ENCODE measurements around the gene RPS6KA2. TPM values are rescaled to one million over a fixed set of nuclear protein-coding genes. Genes with fewer than 3 reads are reported as not detected.

RPS6KA2 gene
- total RNA-seq, 1 experiment from 2014 or later, result 4.1 TPM

DNA sequence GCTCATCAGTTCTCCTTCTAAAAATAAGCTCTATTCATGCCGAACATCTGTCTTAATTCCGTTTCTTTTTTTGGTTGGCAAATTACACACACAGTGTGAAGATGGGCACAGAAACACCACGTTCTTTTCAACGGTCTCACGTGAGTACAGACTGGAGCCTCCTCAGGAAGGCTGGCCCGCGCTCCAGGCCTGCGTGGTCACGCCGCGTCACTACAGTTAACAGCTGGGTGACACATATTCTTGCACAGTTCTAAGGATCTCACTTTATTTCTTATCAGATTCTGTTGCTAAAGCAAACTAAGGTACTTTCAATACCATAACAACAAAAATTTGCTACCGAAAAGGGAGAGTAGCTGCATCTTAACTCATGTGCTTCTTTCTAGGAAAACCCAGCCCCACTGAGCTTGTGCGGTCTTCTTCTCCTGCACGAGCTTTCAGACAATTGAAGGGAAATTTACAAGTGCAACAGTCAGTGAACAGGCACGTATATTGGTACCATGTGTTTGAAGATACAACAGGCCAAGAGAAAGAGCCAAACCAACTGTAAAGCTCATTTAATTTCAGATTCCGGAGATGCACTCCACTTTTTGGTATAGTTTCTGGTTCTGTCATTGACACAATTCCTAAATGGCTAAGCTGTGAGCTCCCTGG lies 188.7 kb downstream of the RPS6KA2 start:
- no peaks in the 10 kb centered on the region for H3K9me3 ChIP-seq (ENCODE audit: control insufficient read depth, insufficient read depth, low read depth, low read length)
- intact Hi-C loops (cut with micrococcal nuclease; ENCODE audit: unreplicated experiment), result no loop called here
- H3K36me3 ChIP-seq (ENCODE audit: control insufficient read depth, insufficient read depth, low read length), result no peaks in the 10 kb centered on the region
- POLR2A ChIA-PET, result no interaction called here
- H3K27ac ChIP-seq (ENCODE audit: low read length), result no peak overlapping the region
- TF ChIP-seq SIN3A (IDR thresholded peaks at IDR 0.05; ENCODE audit: borderline replicate concordance, insufficient read depth, low read depth, low read length), result no peak
- no peak for TF ChIP-seq POLR2AphosphoS5 (IDR thresholded peaks at IDR 0.05; ENCODE audit: low read depth, low read length)
- TF ChIP-seq, protein P1, sequence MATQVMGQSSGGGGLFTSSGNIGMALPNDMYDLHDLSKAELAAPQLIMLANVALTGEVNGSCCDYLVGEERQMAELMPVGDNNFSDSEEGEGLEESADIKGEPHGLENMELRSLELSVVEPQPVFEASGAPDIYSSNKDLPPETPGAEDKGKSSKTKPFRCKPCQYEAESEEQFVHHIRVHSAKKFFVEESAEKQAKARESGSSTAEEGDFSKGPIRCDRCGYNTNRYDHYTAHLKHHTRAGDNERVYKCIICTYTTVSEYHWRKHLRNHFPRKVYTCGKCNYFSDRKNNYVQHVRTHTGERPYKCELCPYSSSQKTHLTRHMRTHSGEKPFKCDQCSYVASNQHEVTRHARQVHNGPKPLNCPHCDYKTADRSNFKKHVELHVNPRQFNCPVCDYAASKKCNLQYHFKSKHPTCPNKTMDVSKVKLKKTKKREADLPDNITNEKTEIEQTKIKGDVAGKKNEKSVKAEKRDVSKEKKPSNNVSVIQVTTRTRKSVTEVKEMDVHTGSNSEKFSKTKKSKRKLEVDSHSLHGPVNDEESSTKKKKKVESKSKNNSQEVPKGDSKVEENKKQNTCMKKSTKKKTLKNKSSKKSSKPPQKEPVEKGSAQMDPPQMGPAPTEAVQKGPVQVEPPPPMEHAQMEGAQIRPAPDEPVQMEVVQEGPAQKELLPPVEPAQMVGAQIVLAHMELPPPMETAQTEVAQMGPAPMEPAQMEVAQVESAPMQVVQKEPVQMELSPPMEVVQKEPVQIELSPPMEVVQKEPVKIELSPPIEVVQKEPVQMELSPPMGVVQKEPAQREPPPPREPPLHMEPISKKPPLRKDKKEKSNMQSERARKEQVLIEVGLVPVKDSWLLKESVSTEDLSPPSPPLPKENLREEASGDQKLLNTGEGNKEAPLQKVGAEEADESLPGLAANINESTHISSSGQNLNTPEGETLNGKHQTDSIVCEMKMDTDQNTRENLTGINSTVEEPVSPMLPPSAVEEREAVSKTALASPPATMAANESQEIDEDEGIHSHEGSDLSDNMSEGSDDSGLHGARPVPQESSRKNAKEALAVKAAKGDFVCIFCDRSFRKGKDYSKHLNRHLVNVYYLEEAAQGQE (IDR thresholded peaks at IDR 0.05; ENCODE audit: insufficient read depth in 1 of 2, low read depth in 2 of 2, low read length in 1 of 2), result no peak
- TF ChIP-seq TCF7L2 (IDR thresholded peaks at IDR 0.05; ENCODE audit: low read depth, low read length), result no peak
- TF ChIP-seq, protein P2, sequence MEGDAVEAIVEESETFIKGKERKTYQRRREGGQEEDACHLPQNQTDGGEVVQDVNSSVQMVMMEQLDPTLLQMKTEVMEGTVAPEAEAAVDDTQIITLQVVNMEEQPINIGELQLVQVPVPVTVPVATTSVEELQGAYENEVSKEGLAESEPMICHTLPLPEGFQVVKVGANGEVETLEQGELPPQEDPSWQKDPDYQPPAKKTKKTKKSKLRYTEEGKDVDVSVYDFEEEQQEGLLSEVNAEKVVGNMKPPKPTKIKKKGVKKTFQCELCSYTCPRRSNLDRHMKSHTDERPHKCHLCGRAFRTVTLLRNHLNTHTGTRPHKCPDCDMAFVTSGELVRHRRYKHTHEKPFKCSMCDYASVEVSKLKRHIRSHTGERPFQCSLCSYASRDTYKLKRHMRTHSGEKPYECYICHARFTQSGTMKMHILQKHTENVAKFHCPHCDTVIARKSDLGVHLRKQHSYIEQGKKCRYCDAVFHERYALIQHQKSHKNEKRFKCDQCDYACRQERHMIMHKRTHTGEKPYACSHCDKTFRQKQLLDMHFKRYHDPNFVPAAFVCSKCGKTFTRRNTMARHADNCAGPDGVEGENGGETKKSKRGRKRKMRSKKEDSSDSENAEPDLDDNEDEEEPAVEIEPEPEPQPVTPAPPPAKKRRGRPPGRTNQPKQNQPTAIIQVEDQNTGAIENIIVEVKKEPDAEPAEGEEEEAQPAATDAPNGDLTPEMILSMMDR (IDR thresholded peaks at IDR 0.05), result no peak
- ATAC-seq (no peak), DNase-seq (ENCODE audit: low read depth, low spot score) (no peak)
- CTCF ChIA-PET, result no interaction called here
- in situ Hi-C loops (cut with HindIII; ENCODE audit: low pct_unique_long_range_greater_than_20kb, low sequenced_read_pairs), result no loop called here
- no TSS peak for BruUV-seq (replicated peaks)
- no peaks in the 10 kb centered on the region for H3K4me1 ChIP-seq (ENCODE audit: control insufficient read depth, insufficient read depth, low read length)
- H3K4me3 ChIP-seq (ENCODE audit: low read depth in 2 of 2, low read length in 2 of 2), result no peak overlapping the region
- H3K27me3 ChIP-seq (ENCODE audit: control insufficient read depth, insufficient read depth, low read length), result no peaks in the 10 kb centered on the region; the same call in 1 of the 2 replicates

DNA sequence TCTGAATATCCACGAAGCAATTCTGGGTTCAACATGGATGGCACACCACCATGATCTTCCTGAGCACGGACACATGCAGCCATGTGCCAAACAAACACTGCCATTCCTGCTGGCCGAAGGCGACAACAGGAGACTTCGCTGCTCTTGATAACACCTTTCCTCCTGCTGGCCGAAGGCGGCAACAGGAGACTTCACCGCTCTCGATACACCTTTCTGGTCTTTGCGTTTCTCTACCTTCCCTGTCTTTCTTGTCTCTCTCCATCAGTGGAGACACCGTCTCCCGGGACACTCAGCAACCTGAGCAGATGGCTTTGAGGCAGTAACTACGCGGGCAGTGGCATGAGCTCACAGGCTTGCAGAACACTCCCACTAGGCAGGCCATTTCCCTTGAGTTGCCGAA lies 189.4 kb downstream of the RPS6KA2 start:
- CTCF ChIA-PET, result no interaction called here
- POLR2A ChIA-PET, result no interaction called here
- in situ Hi-C loops (cut with HindIII; ENCODE audit: low pct_unique_long_range_greater_than_20kb, low sequenced_read_pairs), result no loop called here

More for the DNA sequence above, 189.4 kb downstream of the RPS6KA2 start:
- TF ChIP-seq TCF7L2 (IDR thresholded peaks at IDR 0.05; ENCODE audit: low read depth, low read length), result no peak
- TF ChIP-seq, protein P1 (IDR thresholded peaks at IDR 0.05; ENCODE audit: insufficient read depth in 1 of 2, low read depth in 2 of 2, low read length in 1 of 2), result no peak
- TF ChIP-seq, protein P2 (IDR thresholded peaks at IDR 0.05), result no peak
- TF ChIP-seq POLR2AphosphoS5 (IDR thresholded peaks at IDR 0.05; ENCODE audit: low read depth, low read length), result no peak
- no peak for TF ChIP-seq SIN3A (IDR thresholded peaks at IDR 0.05; ENCODE audit: borderline replicate concordance, insufficient read depth, low read depth, low read length)
- Histone ChIP-seq H3K27me3 (ENCODE audit: control insufficient read depth, insufficient read depth, low read length) (no peaks in the 10 kb centered on the region; the same call in 1 of the 2 replicates), H3K4me3 (ENCODE audit: low read depth in 2 of 2, low read length in 2 of 2) (no peak overlapping the region), H3K4me1 (ENCODE audit: control insufficient read depth, insufficient read depth, low read length) (no peaks in the 10 kb centered on the region), H3K27ac (ENCODE audit: low read length) (no peak overlapping the region), H3K9me3 (ENCODE audit: control insufficient read depth, insufficient read depth, low read depth, low read length) (no peaks in the 10 kb centered on the region), H3K36me3 (ENCODE audit: control insufficient read depth, insufficient read depth, low read length) (no peaks in the 10 kb centered on the region)
- ATAC-seq (no peak), DNase-seq (ENCODE audit: low read depth, low spot score) (no peak)
- BruUV-seq (replicated peaks), result no TSS peak
- intact Hi-C loops (cut with micrococcal nuclease; ENCODE audit: unreplicated experiment), result no loop called here

Measured in Panc1 (cell line).